GM21576 (cell line): ENCODE data around the gene EIF4E.

ENCODE experiments used
- ATAC-seq: cut with Tn5 transposase; IDR thresholded peaks from one replicate; pipeline ENCODE4 v1.9.1; 2021; ENCODE audit warnings: mild to moderate bottlenecking, moderate library complexity; ENCODE audit not compliant: unreplicated experiment

EIF4E gene, protein sequence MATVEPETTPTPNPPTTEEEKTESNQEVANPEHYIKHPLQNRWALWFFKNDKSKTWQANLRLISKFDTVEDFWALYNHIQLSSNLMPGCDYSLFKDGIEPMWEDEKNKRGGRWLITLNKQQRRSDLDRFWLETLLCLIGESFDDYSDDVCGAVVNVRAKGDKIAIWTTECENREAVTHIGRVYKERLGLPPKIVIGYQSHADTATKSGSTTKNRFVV

DNA sequence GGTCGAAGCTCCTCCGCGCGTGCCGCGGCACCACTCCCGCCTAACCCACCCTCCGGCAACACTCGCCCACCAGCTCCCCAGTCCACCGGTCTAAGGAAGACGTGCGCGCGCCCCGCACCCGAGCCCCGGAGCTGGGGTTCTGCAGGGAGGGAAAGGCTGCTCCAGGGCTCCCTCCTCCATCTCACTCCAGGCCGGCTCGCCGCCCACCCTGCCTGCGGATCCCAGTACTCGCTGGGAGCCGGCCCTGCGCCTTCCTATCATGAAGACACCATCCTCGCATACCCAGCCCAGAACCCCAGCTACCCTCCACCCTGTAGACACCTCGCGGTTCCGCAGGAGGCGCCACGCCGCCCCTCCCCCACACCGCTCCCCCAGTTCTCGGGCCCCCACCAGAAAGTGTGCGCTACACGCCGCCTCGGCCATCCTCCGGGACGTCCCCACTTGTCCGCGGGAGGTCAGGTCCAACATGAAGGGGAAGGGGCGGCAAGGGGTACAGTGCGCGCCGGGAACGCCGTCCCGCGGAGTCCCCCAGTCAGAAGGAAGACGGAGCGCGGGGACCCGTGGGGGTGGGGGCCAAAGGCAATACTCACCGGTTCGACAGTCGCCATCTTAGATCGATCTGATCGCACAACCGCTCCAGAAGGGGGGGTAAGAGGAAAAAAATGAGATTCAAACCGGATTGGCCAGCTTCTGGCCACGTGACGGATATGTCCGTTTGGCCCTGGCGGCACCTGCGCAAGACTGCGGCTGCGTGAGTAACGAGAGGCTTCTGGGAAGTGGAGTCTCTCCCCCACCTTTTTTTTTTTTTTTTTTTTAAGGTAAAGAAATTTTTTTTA, at the start of gene EIF4E:
Gene EIF4E, minus strand, starts transcription at position 629 of the 836 bp plus-strand sequence. Its CDS starts 21 bp downstream, at position 608.
- ATAC-seq, result peak; percentile 60

DNA sequence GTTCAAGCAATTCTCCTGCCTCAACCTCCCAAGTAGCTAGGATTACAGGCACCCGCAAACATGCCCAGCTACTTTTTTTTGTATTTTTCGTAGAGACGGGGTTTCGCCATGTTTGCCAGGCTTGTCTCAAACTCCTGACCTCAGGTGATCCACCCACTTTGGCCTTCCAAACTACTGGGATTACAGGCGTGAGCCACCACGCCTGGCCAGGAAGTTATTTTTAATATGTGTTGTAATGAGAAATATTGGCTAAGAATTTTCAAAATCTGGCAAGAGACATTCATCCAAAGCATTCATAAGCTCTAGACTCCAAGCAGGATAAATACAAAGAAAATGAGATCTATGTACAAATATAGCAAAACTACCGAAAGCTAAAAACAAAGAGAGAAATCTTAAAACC, 48.6 kb upstream of the EIF4E start:
- no peak for ATAC-seq

DNA sequence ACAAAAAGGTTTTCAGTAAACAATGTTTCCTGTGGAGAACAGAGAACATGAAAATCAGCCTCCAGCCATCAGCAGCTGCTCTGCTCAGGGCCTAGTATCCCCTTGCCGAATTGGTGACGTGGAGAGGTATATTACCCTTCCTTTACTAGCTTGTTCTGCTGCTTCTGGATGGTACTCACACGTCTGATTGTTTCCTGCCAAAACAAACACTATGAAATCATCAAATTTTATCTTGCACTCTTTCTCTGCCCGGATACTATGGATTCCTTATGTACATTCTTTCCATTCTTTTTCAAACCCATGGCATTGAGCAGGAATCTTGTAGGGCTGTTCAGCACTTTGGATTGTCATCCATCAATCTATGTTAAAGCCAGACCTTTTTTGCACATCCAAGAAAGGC, 47.8 kb upstream of the EIF4E start:
- no peak for ATAC-seq

DNA sequence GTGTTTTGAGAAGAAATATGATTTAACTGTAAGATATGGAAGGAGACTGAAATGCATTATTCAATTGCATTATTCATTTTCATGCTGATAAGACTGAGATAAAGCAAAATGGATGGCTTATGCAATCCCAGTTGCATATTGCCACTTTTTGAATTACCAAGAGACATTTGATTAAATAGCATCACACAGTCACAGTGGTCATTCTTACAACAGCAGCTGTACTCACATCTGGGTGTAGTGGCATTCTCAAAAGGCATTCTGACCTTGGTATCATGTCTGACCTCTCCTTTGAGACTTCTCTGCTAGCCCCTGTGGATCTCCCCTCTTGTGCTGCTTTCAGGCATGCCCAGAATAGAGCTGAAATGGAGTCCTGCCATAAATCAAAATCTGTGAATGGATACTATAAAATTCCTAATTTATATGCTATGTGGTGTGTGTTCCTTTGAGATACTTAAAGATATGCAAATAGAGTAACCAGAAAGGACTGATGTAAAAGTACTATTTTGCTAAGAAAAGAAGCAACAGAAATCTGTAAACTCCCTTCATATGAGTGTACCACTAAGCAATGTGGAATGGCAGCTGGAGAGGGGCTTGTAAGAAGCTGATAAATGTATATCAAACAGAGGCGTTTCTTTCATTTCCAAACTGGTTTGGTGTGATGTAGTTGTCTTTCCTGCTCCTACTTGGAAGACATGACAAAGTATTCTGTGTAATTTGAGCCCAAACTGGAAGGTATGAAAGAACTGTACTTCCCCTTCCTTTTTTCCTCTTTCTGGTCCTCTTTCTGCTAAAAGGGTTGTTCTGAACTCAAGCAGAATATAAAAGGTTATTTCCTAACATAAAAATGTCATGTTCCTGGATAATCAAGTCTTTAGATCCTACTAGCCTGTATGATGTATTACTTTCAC, 41.2 kb upstream of the EIF4E start:
- ATAC-seq, result no peak

DNA sequence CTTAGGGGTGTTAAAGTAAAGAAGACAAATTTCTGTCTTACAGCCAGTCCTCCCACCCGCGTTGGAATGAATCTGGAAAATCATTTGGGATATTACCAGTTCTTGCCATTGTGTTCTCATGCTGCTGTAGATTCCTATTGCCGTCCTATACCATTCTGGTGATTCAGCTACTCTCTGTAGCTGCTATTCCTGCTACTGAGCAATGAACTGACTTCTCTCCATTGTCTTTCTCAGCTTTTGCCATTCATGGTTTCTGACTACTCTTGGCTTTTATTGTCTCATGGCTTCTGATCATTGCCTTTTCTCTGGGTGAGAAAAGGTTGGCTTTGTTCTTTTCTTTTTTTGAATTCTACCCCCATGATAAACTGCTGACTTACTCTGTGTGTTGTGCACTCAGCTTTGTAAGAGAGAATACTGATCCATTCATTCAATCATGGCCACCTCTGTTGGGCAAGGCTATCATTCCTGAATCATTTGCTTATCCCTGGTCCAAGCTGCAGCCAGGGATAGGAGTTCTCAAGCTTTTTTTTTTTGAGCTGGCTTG, 38.9 kb upstream of the EIF4E start:
- no peak for ATAC-seq

DNA sequence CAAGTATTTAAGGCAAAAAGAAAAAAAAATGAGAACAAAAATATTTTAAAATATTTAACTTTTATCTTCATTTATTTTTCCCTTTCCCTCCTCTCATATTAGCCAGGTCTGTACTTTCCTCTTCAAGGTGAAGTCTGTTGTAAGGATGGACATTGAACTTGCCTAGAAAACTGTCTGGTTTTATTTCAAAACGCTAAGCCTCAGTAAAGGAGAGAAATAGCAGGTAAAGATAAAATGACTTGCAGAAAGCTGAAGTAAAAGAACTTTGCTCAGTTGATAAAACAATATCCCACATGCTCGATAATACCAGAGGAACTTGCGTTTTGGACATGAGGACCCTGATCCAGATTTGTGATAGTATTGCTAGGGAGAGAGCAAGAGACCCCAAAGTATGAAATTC, 38.0 kb upstream of the EIF4E start:
- ATAC-seq, result no peak

DNA sequence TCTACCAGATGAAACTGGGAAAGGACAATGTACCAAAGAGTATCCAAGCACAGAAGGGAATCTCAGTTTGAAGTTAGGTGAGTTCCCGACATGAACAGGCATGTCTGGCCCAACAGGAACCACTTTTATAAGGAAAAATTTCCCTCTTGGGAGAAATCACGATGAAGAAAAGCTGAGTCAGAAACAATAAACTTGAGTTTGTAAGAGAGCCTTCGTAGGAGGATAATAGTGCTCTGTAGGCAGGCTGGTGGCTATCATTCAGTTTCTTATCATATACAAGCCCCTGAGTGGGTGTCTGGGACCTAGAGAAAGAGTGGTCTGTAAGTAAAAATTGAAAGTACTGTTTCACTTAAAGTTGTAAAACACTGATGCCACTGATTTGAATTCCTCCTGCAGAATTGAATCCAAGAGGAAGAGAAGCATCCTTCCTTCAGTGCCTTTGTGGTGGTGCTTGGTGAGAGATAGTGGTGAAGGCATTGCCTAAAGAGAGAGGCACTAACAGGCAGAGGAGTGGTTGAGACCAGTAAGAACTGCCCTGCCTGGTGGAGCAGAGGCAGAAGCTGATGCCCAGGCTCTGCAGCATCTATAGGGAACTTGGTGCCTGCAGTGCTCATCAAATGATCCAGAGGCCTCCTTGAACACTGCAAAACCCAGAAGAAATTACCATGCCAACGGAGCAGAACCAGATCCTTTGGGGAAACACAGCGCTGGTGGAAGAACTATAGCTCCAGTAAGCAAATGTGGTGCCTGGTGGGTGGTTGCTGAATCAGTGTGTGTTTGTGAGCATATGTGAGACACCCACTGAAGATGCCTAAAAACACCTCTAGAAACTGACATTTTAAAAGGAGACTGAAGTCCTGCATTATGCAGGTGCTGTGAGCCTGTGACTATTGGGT, 34.9 kb upstream of the EIF4E start:
- no peak for ATAC-seq

DNA sequence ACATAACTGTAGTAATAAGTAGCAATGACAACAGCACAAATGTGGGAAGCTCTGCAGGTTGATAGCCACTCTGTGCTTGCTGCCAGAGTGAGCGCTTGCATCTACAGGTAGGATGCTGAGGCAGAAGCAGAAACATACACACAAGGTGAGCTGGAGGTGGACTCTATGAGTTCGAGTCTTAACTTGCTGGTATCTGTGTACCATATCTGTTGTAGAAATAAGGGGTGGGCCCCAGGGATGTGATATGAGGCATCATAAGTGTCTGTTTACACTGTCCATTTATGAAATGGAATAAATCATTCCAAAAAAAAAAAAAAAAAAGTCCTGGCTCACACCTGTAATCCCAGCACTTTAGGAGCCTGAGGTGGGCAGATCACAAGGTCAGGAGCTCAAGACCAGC, 32.8 kb upstream of the EIF4E start:
- no peak for ATAC-seq

DNA sequence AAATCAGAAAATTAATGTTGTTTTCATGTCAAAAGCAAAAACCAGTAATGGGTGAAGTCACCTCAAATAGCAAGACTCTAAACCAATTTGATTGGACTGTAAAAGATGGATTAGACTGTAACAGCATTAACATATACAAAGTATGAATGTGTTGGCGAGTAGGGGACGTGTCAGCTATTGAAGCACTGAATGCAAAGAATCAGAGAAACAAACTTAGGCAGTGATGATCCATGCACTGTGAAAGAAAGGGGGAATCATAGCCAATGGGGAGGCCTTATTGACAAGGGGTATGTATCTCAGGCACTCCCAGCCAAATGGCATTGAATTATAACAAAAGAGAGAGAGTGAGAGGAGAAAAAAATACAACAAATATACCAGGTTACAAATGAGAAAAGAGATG, 30.5 kb upstream of the EIF4E start:
- ATAC-seq, result no peak

DNA sequence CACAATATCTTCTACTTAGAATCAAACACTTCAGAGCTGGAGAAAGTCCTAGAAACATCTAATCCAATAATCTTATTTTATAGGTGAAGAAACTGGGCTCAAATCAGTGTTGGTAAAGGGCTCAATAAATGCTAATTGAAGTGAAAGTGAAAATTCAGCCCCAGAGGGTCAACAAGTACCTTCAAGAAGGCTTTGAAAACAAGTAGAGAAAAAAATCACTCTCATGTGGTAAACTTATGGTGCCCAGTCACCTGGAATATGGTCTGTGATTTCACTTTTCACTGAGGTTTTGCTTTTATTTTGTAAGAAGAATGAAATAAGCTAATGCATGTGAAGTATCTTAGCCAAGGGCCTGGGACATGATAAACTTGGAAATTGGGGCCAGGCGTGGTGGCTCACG, 29.1 kb upstream of the EIF4E start:
- ATAC-seq, result no peak

DNA sequence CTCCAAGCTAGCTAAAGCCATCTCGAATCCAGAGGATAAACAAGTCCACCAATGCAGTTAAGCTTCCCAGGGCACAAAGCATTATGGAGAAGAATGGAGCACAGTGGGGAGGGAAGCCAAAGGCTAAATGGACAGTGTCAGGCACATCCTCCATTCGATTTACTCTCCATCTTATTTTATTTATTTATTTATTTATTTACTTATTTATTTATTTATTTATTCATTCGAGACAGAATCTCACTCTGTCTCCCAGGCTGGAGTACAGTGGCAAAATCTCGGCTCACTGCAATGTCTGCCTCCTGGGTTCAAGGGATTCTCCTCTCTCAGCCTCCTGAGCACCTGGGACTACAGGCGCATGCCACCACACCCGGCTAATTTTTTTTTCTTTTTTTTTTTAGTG, 26.3 kb upstream of the EIF4E start:
- ATAC-seq, result no peak

DNA sequence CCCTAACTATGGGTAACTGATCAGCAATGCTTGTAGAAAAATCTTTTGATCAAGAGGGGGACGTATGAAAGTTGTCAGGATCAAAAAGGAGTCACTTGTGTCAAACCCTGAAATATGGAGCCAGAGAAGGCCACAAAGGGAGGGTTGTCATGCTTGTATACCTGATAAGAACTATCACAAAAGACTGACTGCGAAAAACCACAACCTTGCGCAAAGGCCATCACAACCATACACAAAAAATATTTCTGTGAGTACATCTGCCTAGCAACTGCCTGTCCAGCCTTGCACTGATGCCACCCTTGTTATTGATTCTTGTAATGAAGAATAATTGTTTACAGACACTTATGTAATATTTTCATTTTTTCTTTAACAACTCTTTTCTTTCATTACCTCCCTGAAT, 22.8 kb upstream of the EIF4E start:
- no peak for ATAC-seq

DNA sequence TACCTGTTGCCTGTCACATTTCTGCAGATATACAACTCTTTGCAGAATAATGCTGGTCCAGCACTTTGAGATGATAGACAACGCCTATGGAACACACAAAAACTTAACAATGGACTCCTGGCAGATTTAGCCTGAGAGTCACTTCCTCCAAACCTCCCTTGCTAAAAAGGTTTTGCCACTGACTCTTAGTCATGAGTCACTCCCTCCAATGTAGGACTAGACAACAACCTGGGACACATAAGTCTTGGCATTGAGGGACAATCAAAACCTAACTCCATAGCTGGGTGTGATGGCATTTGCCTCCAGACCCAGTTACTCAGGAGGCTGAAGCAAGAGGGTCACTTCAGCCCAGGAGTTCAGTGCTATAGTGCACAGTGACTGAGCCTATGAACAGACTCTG, 22.0 kb upstream of the EIF4E start:
- no peak for ATAC-seq

DNA sequence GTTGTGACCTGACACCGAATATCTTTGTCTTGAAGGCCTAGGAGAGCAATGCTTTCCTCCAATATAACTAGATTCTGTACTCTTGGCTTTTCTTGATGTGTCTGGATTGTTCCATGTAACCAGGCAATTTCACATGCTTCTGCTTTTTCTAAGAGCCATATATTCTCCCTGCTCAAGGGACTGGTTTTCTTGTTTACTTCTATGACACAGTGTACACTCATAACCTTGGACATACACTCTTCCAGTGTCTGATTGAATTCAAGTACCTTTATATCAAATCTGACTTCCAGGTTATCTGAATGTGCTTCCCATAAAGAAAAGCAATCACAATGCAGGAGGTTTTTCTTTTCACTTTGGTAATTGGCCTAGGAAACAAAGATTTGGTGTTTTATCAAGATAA, 17.4 kb upstream of the EIF4E start:
- no peak for ATAC-seq

DNA sequence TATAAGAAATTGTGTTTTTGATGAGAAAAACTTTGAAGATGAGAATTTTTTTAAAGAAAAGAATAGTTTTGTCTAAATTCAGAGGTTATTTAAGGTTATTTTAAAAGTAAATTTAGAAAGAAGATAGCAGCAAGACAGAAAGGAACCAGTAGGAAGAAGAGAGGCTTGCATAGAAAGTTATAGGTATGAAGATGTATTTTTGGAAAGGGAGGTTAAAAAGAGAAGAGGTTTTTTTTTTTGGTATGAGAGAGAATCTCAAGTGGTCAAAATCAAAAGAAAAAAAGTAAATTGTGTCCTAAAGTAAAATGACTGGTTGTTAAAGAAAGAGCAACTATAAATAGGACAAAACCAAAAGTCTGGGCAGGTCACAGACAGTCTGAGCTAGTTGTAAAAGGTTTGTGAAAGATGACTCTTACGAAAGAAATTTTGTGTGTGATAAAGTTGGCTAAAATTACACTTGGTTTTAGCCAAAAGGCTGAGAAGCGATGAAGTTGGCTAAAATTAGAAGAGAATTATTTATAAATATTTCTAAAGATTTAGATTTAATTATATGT, 16.4 kb upstream of the EIF4E start:
- ATAC-seq, result peak; percentile 79

DNA sequence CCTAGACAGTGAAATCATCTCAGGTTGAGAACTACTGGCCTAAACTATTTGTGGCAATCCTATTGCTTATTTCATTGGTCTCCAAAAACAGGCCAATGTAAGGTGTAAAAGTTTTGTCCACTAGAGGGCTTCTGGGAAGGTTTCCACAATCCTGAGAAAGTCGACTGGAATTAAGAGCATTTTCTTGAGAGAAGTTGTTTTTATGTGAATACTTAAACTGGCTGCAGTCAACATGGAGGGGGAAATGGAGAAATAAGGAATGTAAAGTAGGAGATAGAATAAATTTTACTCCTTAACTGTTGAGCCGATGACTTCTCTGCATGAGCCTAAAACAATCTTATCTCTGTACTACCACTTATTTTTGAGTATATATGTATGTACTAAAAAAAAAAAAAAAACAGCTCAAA, 11.0 kb upstream of the EIF4E start:
- ATAC-seq, result peak; percentile 48

DNA sequence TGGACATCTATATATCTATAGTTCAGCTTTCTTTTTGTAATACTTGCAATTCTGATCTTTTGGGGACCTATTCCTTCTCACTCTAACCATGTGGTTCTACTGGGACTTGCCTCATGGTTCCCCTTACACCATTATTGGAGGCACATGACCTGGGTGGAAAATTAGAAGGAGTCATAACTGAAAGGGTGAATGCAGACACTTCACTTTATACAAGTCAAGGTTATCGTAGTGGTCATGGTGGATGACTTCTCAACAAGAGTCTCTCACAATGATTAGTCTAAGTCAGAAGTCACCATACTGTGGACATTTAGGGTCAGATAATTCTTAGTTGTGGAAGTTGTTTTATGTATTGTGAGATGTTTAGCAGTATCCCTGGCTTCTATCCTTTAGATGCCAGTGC, 10.5 kb upstream of the EIF4E start:
- peak; percentile 31 for ATAC-seq

DNA sequence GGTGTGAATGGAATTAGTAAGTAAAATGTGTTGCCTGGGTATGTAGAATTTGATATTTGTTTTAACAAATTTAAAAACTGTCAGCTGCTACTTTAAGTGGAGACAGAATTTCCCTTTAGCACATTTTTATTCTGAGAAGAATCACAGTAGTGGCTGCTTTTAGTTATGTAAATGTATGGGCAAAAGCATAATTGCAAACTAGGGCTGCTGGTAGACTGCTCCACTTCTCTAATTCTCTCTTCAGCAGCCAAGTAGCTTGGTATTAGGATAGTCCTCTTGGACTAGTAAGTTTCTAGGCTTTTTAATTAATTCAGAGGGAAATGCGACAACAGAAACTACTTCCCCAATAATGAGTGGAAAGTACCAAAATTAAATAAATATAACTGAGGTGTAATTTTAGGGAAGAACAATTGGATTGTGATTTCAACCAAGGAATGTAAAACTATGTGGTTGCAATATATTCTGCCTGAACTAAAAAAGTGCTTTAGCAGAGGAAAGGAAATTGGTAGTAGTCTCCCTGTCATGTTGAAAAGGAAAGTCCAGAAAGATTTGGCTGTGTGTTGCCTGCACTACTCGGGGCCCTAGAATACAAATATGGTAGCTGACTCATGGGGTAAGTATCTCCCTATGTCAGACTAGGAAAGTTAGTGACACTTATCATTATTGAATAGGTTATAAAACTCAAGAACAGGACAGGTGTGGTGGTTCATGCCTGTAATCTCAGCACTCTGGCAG, 9.2 kb upstream of the EIF4E start:
- no peak for ATAC-seq

DNA sequence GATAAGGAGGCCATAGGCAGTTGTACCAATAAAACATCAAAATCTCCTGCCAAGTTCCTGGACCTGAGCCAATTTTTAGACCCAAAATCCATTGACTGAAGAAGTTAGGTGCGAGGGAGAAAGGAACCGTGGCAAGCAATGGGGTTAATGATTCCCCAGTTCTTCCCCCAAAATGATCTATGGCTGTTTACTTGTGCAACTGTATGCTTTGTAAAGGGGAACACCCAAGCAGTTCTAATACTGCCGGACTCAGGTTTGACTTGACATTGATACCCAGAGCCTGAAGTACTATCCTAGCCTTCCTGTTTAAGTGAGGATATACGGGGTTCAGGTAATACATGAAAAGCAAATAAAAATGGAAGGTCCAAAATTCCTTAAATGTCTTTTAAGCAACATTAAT, 6.7 kb upstream of the EIF4E start:
- ATAC-seq, result no peak
